Endothelial cell of umbilical vein (primary cell): ENCODE measurements around the gene MAP4K2. TPM values are rescaled to one million over a fixed set of nuclear protein-coding genes. Genes with fewer than 3 reads are reported as not detected.

Source experiments
- BruUV-seq: library from RNA; stranded (reverse); fragments of 400-500 nt; replicated peaks from 2 replicates; lab custom pipeline; 2021; lab: Mats Ljungman, UMichigan
- CTCF ChIA-PET: fragments of 300-600, 350-600 bp; sonication (Branson Sonifier 250); formaldehyde crosslinking; loops from one replicate; lab custom pipeline; 2021; ENCODE audit warnings: antibody characterized with exemption, inconsistent platforms; lab: Charles Lee
- POLR2A ChIA-PET: fragments of 300-600, 350-600 bp; sonication (Branson Sonifier 250); formaldehyde crosslinking; loops from one replicate; lab custom pipeline; 2021; ENCODE audit warnings: antibody characterized with exemption, inconsistent platforms; lab: Charles Lee
- DNase-seq: peaks from one replicate; pipeline ENCODE4 v3.0.0-alpha.2; 2011; ENCODE audit warnings: low read depth, low spot score
- FAIRE-seq: peaks from 2 replicates; lab custom pipeline; 2011; peaks lifted over from hg19 to GRCh38; lab: Jason Lieb, UNC
- H2AFZ ChIP-seq: 2 replicates; pipeline ENCODE4 v1.6.0; 2012; ENCODE audit warnings: low read depth, low read length, control low read depth, inconsistent platforms
- H3K27ac ChIP-seq: 2 replicates; pipeline ENCODE4 v1.5.1; 2011; ENCODE audit warnings: low read depth, mild to moderate bottlenecking, control low read depth, low read length, moderate library complexity; ENCODE audit not compliant: insufficient read depth
- H3K27me3 ChIP-seq, 2 experiments: 2 replicates each; pipeline versions ENCODE4 v1.6.0 to v1.6.1; 2011; ENCODE audit warnings: low read length in 2 of 2, mixed read lengths in 1 of 2; ENCODE audit not compliant: control insufficient read depth in 2 of 2, insufficient read depth in 2 of 2
- H3K36me3 ChIP-seq, 2 experiments: 2 replicates in 1 of 2; 3 replicates in 1 of 2; pipeline ENCODE4 v1.5.1; 2011; ENCODE audit warnings: low read length in 2 of 2, mild to moderate bottlenecking in 1 of 2, moderate library complexity in 1 of 2; ENCODE audit not compliant: control insufficient read depth in 2 of 2, insufficient read depth in 2 of 2; ENCODE audit errors: extremely low read depth in 1 of 2
- H3K4me1 ChIP-seq: 3 replicates; pipeline ENCODE4 v1.5.1; 2011; ENCODE audit warnings: mild to moderate bottlenecking, low read length; ENCODE audit not compliant: control insufficient read depth, insufficient read depth; ENCODE audit errors: extremely low read depth
- H3K4me2 ChIP-seq: 2 replicates; pipeline ENCODE4 v1.6.1; 2011; ENCODE audit warnings: low read length, control low read depth, mixed read lengths; ENCODE audit not compliant: insufficient read depth
- H3K4me3 ChIP-seq, 3 experiments: fragments of 200-600 bp in 1 of 3; sonication (generic), shearing (Covaris generic) in 1 of 3; replicated peaks in 1 of 3; 2 replicates each; pipeline ENCODE4 v1.5.1; 2011 to 2016; ENCODE audit warnings: control low read depth in 3 of 3, low read length in 3 of 3, mild to moderate bottlenecking in 2 of 3, inconsistent platforms in 1 of 3, low read depth in 1 of 3, moderate library complexity in 1 of 3; ENCODE audit not compliant: insufficient read depth in 1 of 3
- H3K79me2 ChIP-seq: 2 replicates; pipeline ENCODE4 v1.6.0; 2012; ENCODE audit warnings: low read length, inconsistent platforms; ENCODE audit not compliant: control insufficient read depth, insufficient read depth
- H3K9ac ChIP-seq: replicated peaks from 2 replicates; pipeline ENCODE3; 2011; ENCODE audit warnings: low read length, control low read depth; ENCODE audit not compliant: insufficient read depth; ENCODE audit errors: extremely low read depth
- H3K9me1 ChIP-seq: replicated peaks from 3 replicates; pipeline ENCODE4 v1.6.0; 2011; ENCODE audit warnings: mild to moderate bottlenecking, low read length; ENCODE audit not compliant: control insufficient read depth, insufficient read depth; ENCODE audit errors: extremely low read depth
- H3K9me3 ChIP-seq: replicated peaks from 2 replicates; pipeline ENCODE4 v1.5.1; 2012; ENCODE audit warnings: low read length, inconsistent platforms; ENCODE audit not compliant: control insufficient read depth, insufficient read depth
- H4K20me1 ChIP-seq: replicated peaks from 2 replicates; pipeline ENCODE3; 2011; ENCODE audit warnings: mild to moderate bottlenecking, low read length; ENCODE audit not compliant: control insufficient read depth, insufficient read depth; ENCODE audit errors: extremely low read depth
- CTCF ChIP-seq, 2 donors: IDR thresholded peaks; 1 replicate in 1 of 2; 2 replicates in 1 of 2; pipeline ENCODE4 v1.5.1; 2011; ENCODE audit warnings: low read length in 2 of 2, mild to moderate bottlenecking in 2 of 2, moderate library complexity in 2 of 2, control low read depth in 1 of 2, inconsistent platforms in 1 of 2, low read depth in 1 of 2; ENCODE audit not compliant: insufficient read depth in 1 of 2; ENCODE audit errors: extremely low read depth in 1 of 2
- EZH2 ChIP-seq: IDR thresholded peaks from 2 replicates; pipeline ENCODE4 v1.6.1; 2012; ENCODE audit warnings: borderline replicate concordance, low read depth, mild to moderate bottlenecking, moderate library complexity, low read length, inconsistent platforms; ENCODE audit not compliant: severe bottlenecking
- FOS ChIP-seq: IDR thresholded peaks from 2 replicates; pipeline ENCODE4 v1.6.1; 2011; ENCODE audit warnings: mild to moderate bottlenecking, low read length, moderate library complexity, borderline replicate concordance; ENCODE audit not compliant: insufficient read depth
- GATA2 ChIP-seq: IDR thresholded peaks from 2 replicates; pipeline ENCODE4 v1.7.0; 2011; ENCODE audit warnings: low read depth, mild to moderate bottlenecking, moderate library complexity, mixed read lengths, low read length; ENCODE audit not compliant: insufficient read length, insufficient read depth
- JUN ChIP-seq: IDR thresholded peaks from 2 replicates; pipeline ENCODE4 v1.6.1; 2011; ENCODE audit warnings: borderline replicate concordance, low read depth; ENCODE audit not compliant: insufficient read length, insufficient read depth
- MAX ChIP-seq: IDR thresholded peaks from 2 replicates; pipeline ENCODE4 v1.6.1; 2011; ENCODE audit not compliant: insufficient read depth, insufficient read length
- MYC ChIP-seq: IDR thresholded peaks from one replicate; pipeline ENCODE4 v1.6.1; 2011; ENCODE audit warnings: mild to moderate bottlenecking, low read depth, low read length
- POLR2A ChIP-seq: IDR thresholded peaks from 2 replicates; pipeline ENCODE4 v1.6.1; 2012; ENCODE audit warnings: low read depth, mild to moderate bottlenecking, control low read depth, low read length
- POLR2AphosphoS5 ChIP-seq: IDR thresholded peaks from 2 replicates; pipeline ENCODE4 v1.6.1; 2012; ENCODE audit warnings: low read depth, mild to moderate bottlenecking, control low read depth, low read length, moderate library complexity; ENCODE audit not compliant: insufficient read depth
- dilution Hi-C: fragments of 300-500 bp; cut with MboI; formaldehyde crosslinking; loops from one replicate; pipeline ENCODE4 v1.15.0; 2019; ENCODE audit warnings: low sequenced_read_pairs; ENCODE audit not compliant: extremely low pct_ligation_motif_present
- intact Hi-C: fragments of 100-400 bp; cut with micrococcal nuclease; formaldehyde crosslinking; loops from one replicate; pipeline ENCODE4 v1.10.0; 2022
- polyA plus RNA-seq, 4 experiments: library from polyadenylated mRNA; depleted of rRNA in 3 of 4; stranded (reverse) in 3 of 4; unstranded in 1 of 4; fragments of >200 nt; gene quantifications; 2 replicates each; pipeline versions ENCODE4 v1.2.1 to v1.2.3, GENCODE V29; 2011 to 2012; ENCODE audit warnings: missing spikeins in 1 of 4
- total RNA-seq: library from RNA; stranded (reverse); gene quantifications from 2 replicates; pipeline ENCODE4 v1.2.3, GENCODE V29; 2021

MAP4K2 gene
- total and polyA plus RNA-seq, 2 donors (not counting 3 experiments of a cell fraction or from before 2014, with no cell fraction given) = 43.3 to 44.0 TPM

- DNase-seq = no peak
- H4K20me1 ChIP-seq = no peaks in the 10 kb centered on the region
- H3K4me2 ChIP-seq = no peak overlapping the region
- H3K36me3 ChIP-seq = no peaks in the 10 kb centered on the region
- intact Hi-C loops (no loop called here), dilution Hi-C loops (no loop called here)
- TF ChIP-seq MYC (no peak), POLR2AphosphoS5 (no peak), MAX (no peak), JUN (no peak), CTCF (IDR thresholded peaks at IDR 0.05; ENCODE audit: extremely low read depth in 1 of 2, insufficient read depth in 1 of 2, low read depth in 1 of 2, low read length in 2 of 2) (no peak), EZH2 (no peak), FOS (no peak), POLR2A (no peak), GATA2 (no peak)
- H3K4me3 ChIP-seq = no peak overlapping the region
- H3K27me3 ChIP-seq = no peaks in the 10 kb centered on the region
- no peaks in the 10 kb centered on the region for H3K9me1 ChIP-seq
- no peak overlapping the region for H3K27ac ChIP-seq
- H3K9me3 ChIP-seq = no peaks in the 10 kb centered on the region
- no peaks in the 10 kb centered on the region for H3K4me1 ChIP-seq
- H3K79me2 ChIP-seq = no peaks in the 10 kb centered on the region
- no peak for FAIRE-seq
- no peak overlapping the region for H2AFZ ChIP-seq
- ChIA-PET POLR2A (no interaction called here), CTCF (interaction anchor here (1.3 to 3.8 kb wide), 2 partner anchors 8 to 48 kb away, joined by 6 to 18 read pairs; partner anchors contain the start of gene CDC42BPG)
- BruUV-seq = no TSS peak
- H3K9ac ChIP-seq = no peak overlapping the region
Observed at GRCh38 chr11:64835616-64836447, 32.8 kb upstream of the MAP4K2 start.
